GM12875 (cell line): ENCODE results near the gene EYS.

Experiments used
- H3K4me3 ChIP-seq: one replicate; pipeline ENCODE4 v1.5.1; 2011; ENCODE audit warnings: low read depth, low read length, control low read depth
- CTCF ChIP-seq: IDR thresholded peaks from 2 replicates; pipeline ENCODE4 v1.5.1; 2011; ENCODE audit warnings: low read depth, mild to moderate bottlenecking, control low read depth, inconsistent platforms, low read length, moderate library complexity, borderline replicate concordance; ENCODE audit not compliant: insufficient read depth

Gene EYS

GRCh38 chr6:64160486-64160885 is 1546.5 kb downstream of the EYS start:
- no peak for TF ChIP-seq CTCF
- H3K4me3 ChIP-seq = no peak overlapping the region

- H3K4me3 ChIP-seq = no peak overlapping the region
- no peak for TF ChIP-seq CTCF
These were observed 1552.0 kb downstream of the EYS start for GRCh38 chr6:64155063-64155462.

- TF ChIP-seq CTCF = no peak
- H3K4me3 ChIP-seq = no peak overlapping the region
These were observed 1560.2 kb downstream of the EYS start for GRCh38 chr6:64146876-64147275.

GRCh38 chr6:64146094-64146493 is 1560.9 kb downstream of the EYS start:
- no peak overlapping the region for H3K4me3 ChIP-seq
- no peak for TF ChIP-seq CTCF

- no peak overlapping the region for H3K4me3 ChIP-seq
- no peak for TF ChIP-seq CTCF
These were observed 1561.4 kb downstream of the EYS start for GRCh38 chr6:64145658-64146057.

- H3K4me3 ChIP-seq = no peak overlapping the region
- no peak for TF ChIP-seq CTCF
These were observed 1563.9 kb downstream of the EYS start for GRCh38 chr6:64143101-64143500.

GRCh38 chr6:64141680-64142079 is 1565.3 kb downstream of the EYS start:
- no peak overlapping the region for H3K4me3 ChIP-seq
- no peak for TF ChIP-seq CTCF
